RWPE2 (cell line): ENCODE results near the gene MAMDC2.

ENCODE experiments used
- ATAC-seq: fragments of 200-7000 bp; cut with Tn5 transposase; 3 replicates; pipeline ENCODE4 v1.9.1; 2021; ENCODE audit warnings: low read depth
- DNase-seq: peaks from one replicate; pipeline ENCODE4 v3.0.0-alpha.2; 2020; ENCODE audit warnings: low spot score
- H3K27ac ChIP-seq: fragments of 450-650 bp; 2 replicates; pipeline ENCODE4 v1.5.1; 2017; ENCODE audit warnings: mild to moderate bottlenecking; ENCODE audit not compliant: poor library complexity, severe bottlenecking
- H3K27me3 ChIP-seq: fragments of 250-450 bp; sonication (Bioruptor Pico); 2 replicates; pipeline ENCODE4 v1.5.1; 2021; ENCODE audit warnings: mild to moderate bottlenecking, moderate library complexity; ENCODE audit not compliant: insufficient read depth, poor library complexity, severe bottlenecking
- H3K36me3 ChIP-seq: fragments of 250-450 bp; sonication (Bioruptor Pico); 2 replicates; pipeline ENCODE4 v1.5.1; 2020; ENCODE audit warnings: low read depth, mild to moderate bottlenecking, moderate library complexity
- H3K4me1 ChIP-seq: fragments of 250-450 bp; sonication (Bioruptor Pico); 2 replicates; pipeline ENCODE4 v1.5.1; 2021; ENCODE audit warnings: mild to moderate bottlenecking, moderate library complexity; ENCODE audit not compliant: insufficient read depth, poor library complexity, severe bottlenecking
- H3K4me3 ChIP-seq: fragments of 250-450 bp; sonication (Bioruptor Pico); 2 replicates; pipeline ENCODE4 v1.5.1; 2021; ENCODE audit warnings: mild to moderate bottlenecking, moderate library complexity; ENCODE audit not compliant: severe bottlenecking
- H3K9me3 ChIP-seq: fragments of 250-450 bp; sonication (Bioruptor Pico); 2 replicates; pipeline ENCODE4 v1.5.1; 2021; ENCODE audit warnings: mild to moderate bottlenecking, moderate library complexity; ENCODE audit not compliant: severe bottlenecking
- TF ChIP-seq, protein P1 (sequence below): fragments of 450-650 bp; IDR thresholded peaks from one replicate; pipeline ENCODE4 v1.5.1; 2017; ENCODE audit warnings: mild to moderate bottlenecking, moderate library complexity; ENCODE audit not compliant: poor library complexity, severe bottlenecking

MAMDC2 gene

DNA sequence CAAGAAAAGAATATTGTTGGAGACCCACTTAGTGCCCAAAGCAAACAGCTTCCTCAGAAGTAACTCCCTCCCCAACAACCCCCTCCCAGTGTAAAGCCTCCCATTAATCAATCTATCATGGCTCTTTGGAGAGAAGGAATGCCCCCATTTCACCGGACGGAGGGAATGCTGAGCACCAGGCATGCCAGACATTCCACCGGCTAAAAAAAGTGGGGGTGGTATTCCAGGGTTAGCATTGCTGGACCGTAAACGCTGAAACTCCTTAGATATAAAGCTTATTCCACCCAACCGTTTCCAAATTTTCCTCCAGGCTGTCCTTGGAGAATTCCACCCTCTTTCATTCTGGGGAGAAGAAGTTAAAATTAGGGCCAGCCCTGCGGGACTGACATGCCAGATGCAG, 363 bp upstream of the MAMDC2 start:
- no peaks in the 10 kb centered on the region for H3K27me3 ChIP-seq
- no peak for ATAC-seq

DNA sequence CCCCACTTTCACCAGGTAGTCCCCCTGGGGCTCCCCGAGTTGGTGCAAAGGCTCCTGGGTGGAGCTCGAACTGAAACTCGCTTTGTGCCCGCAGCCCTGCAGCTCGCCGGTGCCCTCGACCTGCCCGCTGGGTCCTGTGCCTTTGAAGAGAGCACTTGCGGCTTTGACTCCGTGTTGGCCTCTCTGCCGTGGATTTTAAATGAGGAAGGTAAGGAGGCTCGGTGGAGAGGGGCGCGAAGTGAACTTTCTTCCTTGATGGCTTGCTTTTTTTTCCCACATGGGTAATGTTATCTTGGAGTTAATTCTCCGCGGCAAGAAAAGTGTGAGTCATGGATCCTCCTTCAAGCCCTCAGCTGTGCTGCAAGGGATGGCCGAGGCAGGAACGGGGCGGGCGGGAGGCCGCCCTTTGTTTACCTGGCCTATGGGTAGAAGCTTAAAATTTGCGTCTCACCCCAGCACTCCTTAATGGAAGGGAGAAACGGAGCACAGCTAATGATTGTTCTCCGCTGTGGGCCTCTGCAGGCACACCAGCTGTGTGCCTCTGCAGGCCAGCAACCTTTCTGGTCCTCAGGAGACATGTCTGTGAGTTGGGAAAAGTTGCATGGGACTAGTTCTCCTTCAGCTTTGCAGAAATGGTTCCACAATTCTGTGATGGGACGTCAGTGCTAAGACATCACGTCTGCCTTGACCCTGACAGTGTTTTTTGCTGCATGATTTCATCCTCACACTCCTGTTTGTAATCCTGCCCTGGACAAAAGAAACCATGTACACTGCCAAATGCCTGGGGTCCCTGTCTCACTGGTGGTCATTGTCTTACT, 1.1 kb downstream of the MAMDC2 start:
- Histone ChIP-seq H3K36me3 (no peaks in the 10 kb centered on the region), H3K27ac (peak overlapping the region; percentile 93), H3K4me1 (peaks cover 47% of the 10 kb centered on the region), H3K9me3 (no peaks in the 10 kb centered on the region), H3K4me3 (peak overlapping the region; percentile 22), H3K27me3 (no peaks in the 10 kb centered on the region)
- TF ChIP-seq, protein P1, sequence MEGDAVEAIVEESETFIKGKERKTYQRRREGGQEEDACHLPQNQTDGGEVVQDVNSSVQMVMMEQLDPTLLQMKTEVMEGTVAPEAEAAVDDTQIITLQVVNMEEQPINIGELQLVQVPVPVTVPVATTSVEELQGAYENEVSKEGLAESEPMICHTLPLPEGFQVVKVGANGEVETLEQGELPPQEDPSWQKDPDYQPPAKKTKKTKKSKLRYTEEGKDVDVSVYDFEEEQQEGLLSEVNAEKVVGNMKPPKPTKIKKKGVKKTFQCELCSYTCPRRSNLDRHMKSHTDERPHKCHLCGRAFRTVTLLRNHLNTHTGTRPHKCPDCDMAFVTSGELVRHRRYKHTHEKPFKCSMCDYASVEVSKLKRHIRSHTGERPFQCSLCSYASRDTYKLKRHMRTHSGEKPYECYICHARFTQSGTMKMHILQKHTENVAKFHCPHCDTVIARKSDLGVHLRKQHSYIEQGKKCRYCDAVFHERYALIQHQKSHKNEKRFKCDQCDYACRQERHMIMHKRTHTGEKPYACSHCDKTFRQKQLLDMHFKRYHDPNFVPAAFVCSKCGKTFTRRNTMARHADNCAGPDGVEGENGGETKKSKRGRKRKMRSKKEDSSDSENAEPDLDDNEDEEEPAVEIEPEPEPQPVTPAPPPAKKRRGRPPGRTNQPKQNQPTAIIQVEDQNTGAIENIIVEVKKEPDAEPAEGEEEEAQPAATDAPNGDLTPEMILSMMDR, result no peak
- ATAC-seq (peak; percentile 29; the same call in 1 of the 3 replicates), DNase-seq (no peak)

More for the DNA sequence above, 363 bp upstream of the MAMDC2 start:
- H3K4me1 ChIP-seq, result peaks cover 35% of the 10 kb centered on the region
- no peaks in the 10 kb centered on the region for H3K36me3 ChIP-seq
- no peaks in the 10 kb centered on the region for H3K9me3 ChIP-seq
- no peak overlapping the region for H3K4me3 ChIP-seq
- no peak overlapping the region for H3K27ac ChIP-seq
- TF ChIP-seq, protein P1, result no peak
- no peak for DNase-seq

DNA sequence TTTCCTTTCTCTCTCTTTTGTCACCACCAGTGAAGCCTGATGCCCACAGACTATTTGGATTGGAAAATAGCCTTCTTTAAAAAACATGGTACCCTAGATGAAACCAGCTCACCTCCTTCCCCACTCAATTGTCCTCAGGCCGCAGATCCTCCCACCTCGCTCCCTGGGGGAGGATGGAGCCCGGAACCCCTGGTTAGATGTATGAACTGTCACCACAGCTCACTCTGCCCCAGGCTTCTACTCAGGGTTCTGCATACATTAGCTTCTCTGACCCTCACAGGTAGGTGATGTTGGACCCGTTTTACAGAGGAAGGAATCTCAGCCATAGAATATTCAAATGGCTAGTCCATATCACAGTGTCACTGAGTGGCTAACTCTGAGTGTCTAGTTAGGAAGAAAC, 1.8 kb downstream of the MAMDC2 start:
- no peaks in the 10 kb centered on the region for H3K9me3 ChIP-seq
- peak overlapping the region; percentile 93 for H3K27ac ChIP-seq
- DNase-seq, result no peak
- no peak for ATAC-seq
- peaks cover 48% of the 10 kb centered on the region for H3K4me1 ChIP-seq
- no peaks in the 10 kb centered on the region for H3K27me3 ChIP-seq
- no peak overlapping the region for H3K4me3 ChIP-seq
- TF ChIP-seq, protein P1, result no peak
- H3K36me3 ChIP-seq, result no peaks in the 10 kb centered on the region

DNA sequence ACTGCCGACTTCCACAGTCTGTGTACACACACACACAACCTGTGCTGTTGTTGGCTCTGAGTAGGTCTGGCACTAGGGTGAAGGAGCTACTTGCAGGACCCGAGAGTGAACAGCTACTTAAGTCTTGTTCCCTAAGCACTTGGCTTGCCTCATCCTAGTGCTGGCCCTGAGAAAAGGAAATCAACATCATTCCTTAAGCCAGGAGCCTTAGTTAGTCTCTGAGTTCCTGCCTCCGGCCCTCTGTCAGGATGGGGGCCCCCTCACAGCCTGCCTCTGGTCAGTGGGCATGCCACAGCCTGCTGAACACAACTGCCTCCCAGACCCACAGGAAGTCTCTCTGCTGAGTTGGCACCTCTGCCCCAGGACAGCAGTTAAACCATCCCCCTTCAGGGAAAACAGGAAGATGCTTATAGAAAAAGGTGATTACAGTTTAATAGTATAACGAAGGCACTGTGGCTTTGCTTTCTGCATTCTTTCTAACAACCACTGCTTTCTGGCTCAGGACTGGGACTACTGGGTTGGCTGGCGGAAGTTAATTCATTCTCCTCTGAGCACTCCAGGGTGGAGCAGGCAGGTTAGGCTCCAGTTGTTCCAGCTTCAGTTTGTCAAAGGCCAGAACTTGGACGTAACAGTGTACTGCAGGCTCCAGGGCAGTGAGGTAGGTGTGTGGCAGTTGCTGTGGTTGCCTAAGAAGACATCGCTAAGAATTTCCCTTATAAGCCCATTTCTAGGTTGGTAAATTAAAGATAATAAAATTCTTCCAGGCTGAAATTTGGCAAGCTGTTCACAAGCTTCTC, 2.8 kb downstream of the MAMDC2 start:
- ATAC-seq (peak; percentile 90), DNase-seq (peak; percentile 91)
- TF ChIP-seq, protein P1, result no peak
- no peaks in the 10 kb centered on the region for H3K27me3 ChIP-seq
- no peaks in the 10 kb centered on the region for H3K9me3 ChIP-seq
- peak overlapping the region; percentile 93 for H3K27ac ChIP-seq
- no peaks in the 10 kb centered on the region for H3K36me3 ChIP-seq
- H3K4me1 ChIP-seq, result peaks cover 48% of the 10 kb centered on the region
- H3K4me3 ChIP-seq, result no peak overlapping the region
